T follicular helper cell (primary cell): ENCODE measurements around the gene CXorf65.

Experiments
- DNase-seq: peaks from one replicate; pipeline ENCODE4 v3.0.0-alpha.2; 2020; ENCODE audit warnings: low read depth

CXorf65 gene

DNA sequence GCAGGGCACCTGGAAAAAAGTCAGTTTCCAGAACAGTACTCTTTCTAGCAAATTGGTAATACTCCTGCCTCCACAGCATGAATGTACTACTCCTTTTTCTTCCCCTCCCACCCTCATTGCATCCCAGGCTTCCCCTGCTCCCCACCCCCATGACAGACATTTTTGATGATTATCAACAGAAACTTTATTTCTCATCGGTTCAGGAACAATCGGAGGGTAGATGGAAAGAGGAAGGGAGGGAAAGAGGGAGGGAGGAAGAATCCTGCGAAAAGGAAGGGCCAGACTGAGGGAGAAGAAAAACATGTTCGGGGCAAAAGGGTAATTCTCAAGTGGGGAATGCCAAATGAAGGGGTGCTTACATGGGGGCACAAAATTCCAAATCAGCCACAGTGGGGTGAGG lies 705 bp upstream of the CXorf65 start:
- DNase-seq = no peak

DNA sequence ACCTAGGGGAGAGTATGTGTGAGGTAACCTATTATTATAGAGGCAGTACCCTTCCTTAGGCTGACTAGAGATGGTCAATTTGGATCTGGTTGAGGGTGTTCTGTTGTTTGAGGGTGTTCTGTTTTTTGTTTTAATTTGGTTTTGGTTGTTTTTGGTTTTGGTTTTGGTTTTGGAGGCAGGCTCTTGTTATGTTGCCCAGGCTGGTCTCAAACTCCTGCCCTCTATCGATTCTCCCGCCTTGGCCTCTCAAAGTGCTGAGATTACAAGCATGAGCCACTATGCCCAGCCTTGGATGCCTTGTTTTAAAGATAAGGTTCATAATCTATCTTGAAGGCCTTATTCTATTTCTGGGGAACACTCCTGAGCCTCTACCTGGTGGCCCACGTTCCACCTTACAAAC lies 912 bp downstream of the CXorf65 start:
- DNase-seq = no peak

DNA sequence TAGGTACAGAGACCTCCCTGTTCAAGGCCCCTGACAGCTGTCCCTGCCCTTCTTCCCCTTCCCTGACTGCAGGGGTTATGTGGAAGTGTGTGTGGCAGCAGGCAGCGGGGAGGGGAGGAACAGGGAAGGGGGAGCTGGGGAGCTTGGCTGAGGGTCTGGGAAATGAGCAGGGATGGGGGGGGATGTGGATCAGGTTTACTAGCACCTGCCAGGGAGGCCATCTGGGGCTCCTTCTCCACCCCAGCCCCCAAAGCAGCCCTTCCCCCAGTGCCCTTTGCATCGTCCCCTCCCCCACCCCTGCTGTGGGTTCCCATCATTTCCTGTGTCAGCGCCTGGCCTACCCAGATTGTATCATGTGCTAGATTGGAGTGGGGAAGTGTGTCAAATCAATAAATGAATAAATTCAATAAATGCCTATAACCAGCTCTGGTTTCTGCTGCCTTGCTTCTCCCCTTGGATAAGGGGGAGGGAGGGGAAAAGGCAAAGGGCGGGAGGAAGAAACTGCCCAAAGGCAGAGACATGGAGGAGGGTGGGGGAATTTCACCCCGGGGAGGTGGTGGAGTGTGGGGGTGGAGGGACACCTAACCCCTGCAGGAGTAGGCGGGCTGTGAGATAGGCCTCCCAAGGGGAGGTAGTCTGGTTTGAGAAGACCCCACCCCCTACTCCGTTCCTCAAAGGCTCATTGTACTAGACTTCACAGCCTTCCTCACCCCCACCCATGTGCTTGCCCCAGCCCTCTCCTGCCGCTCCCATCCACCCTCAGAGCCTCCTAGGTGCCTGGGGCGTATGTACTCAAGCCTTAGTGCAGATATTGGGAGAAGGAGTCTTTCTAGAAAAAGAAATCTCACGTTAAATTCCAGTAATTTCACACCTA lies 3.2 kb downstream of the CXorf65 start:
- peak; percentile 44 for DNase-seq

DNA sequence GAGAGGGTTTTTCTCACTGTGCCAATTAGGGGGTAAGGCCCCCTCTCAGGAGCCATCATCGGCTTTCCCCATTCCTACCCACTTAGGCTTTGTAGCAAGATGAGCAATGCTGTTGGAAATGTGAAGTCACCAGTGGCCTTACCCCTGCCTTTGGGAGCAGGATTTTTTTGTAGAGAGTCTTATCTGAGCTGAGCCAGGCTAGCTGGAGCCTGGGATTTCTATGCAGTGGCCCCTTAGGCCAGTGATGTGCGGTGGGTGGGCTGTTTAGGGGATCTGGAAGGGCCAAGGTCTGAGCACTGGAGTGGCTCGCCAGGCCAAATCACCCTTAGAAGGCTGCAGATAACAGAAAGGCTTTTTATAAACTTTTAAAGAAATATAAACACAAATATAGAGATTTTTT lies 4.2 kb downstream of the CXorf65 start:
- DNase-seq = no peak

DNA sequence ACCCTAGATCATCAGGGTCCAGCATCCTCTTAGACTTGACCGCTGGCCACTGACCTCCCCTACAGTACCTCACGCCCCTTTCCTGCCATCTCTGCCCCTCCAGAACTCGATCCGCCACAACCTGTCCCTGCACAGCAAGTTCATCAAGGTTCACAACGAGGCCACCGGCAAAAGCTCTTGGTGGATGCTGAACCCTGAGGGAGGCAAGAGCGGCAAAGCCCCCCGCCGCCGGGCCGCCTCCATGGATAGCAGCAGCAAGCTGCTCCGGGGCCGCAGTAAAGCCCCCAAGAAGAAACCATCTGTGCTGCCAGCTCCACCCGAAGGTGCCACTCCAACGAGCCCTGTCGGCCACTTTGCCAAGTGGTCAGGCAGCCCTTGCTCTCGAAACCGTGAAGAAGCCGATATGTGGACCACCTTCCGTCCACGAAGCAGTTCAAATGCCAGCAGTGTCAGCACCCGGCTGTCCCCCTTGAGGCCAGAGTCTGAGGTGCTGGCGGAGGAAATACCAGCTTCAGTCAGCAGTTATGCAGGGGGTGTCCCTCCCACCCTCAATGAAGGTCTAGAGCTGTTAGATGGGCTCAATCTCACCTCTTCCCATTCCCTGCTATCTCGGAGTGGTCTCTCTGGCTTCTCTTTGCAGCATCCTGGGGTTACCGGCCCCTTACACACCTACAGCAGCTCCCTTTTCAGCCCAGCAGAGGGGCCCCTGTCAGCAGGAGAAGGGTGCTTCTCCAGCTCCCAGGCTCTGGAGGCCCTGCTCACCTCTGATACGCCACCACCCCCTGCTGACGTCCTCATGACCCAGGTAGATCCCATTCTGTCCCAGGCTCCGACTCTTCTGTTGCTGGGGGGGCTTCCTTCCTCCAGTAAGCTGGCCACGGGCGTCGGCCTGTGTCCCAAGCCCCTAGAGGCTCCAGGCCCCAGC lies 5.7 kb downstream of the CXorf65 start:
- DNase-seq = no peak

DNA sequence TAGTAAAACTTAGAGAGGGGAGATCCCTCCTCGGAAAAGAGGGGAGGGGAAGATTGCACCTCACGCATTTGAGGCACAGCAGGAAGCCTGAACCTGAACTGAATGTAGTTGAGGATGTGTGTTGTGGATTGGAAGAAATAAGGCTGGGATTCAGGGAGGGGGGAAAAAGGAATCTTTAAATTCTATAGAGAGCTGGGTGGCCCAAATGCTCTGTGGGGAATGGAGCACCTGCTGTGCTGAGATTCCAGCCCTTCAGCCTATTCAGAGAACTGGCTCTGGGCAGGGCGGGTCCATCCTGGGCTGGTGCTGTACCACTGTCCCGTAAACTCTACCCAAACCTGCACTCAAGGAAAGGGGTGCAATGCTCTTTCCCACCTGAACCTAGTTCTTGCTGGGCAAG lies 6.8 kb downstream of the CXorf65 start:
- DNase-seq = no peak

DNA sequence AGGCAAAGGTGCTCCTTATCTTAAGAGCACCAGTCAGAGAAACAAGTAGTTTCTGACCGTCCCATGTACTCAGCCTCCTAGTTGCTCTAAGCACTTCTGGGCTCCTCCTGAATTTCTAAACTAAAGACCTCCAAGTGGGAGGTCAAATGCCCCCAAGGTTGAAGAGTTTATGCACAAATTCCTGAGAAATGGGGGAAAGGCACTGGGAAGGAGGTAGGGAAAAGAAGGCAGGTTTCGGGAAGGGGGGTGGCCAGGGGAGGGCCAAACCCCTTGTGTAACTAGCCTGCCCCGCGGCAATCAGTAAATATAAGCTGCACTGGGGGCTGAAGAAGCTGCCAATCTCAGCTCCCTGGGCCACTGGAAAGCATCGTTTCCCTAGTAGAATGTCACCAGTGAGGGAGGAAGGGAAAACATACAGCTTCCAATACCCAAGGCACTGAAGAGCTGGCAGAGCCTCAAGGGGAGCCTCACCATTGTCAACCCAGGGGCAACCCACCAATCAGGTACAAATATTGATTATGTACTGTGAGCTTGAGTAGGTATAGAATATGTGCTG lies 7.5 kb downstream of the CXorf65 start:
- no peak for DNase-seq

DNA sequence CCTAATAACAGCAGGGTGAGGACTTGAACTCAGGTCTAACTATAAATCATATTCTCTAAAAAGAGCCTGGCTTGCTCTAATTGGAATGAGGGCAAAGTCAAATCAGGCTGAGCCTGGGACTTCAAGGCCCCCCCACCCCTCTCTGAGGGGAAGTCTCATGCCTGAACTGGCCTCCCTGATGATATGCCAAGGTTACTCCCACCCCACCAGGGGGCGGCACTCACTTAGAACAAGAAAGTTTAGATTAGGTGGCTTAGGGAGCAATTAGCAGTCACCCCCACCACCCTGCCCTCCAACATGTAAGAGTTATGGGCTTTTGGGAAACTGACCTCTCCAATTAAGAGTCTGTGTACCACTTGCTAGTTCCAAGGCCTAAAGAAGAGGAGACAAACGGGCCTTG lies 8.2 kb downstream of the CXorf65 start:
- DNase-seq = peak; percentile 78

DNA sequence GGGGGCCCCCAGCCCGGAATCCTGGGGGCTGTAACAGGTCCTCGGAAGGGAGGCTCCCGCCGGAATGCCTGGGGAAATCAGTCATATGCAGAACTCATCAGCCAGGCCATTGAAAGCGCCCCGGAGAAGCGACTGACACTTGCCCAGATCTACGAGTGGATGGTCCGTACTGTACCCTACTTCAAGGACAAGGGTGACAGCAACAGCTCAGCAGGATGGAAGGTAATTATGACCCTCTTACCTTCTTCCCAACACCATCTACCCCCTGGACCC lies 9.8 kb downstream of the CXorf65 start:
- DNase-seq = no peak

DNA sequence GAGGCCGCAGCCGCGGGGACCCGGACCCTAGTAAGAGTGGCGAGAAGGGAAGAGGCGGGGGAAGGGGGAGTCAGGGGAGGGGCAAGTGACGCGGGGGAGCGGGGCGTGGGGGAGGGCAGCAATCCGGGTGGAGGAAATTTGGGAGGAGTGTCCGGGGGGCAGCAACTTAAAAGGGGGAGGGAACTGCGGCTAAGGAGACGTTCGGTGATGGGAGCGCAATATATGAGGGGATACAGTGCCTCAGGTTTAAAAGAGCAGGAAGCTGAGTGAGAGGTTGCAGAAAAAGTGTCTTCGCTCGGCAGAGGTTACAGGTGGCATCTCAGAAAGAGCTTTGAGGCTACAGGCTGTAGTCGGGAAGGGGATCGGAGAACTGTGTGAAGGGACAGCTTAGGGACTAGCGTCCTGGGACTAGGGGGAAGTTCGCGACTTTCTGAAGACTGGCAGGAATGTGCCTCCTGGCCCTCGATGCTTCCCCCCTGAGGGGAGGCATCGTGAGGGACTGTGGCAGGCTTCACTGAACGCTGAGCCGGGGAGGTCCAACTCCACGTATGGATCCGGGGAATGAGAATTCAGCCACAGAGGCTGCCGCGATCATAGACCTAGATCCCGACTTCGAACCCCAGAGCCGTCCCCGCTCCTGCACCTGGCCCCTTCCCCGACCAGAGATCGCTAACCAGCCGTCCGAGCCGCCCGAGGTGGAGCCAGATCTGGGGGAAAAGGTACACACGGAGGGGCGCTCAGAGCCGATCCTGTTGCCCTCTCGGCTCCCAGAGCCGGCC lies 10.4 kb downstream of the CXorf65 start:
- no peak for DNase-seq

DNA sequence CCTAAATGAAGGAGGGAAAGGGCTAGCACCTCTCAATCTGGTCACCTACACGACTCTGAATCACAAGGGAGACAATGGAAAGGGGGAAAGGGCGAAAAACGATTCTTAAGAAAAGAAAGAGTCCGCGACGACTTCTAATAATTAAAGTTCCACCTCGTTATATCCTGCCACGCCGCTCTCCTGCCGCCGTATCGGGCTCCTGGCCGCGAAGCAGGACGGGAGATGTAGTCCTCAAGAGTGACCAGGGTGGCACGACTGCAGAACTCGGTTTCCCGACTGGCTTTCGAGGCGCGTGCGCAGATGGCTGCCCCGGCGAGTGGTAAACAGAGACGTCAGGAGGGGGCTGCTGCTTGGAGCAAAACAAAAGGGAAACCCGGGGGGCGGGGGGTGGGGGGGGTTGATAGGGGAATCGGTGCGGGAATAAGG lies 11.0 kb downstream of the CXorf65 start, which contains the start of gene FOXO4:
Gene FOXO4, plus strand, starts transcription at position 297 of the 426 bp plus-strand sequence. CDS start 678 bp downstream, outside the sequence.
- peak; percentile 87 for DNase-seq

DNA sequence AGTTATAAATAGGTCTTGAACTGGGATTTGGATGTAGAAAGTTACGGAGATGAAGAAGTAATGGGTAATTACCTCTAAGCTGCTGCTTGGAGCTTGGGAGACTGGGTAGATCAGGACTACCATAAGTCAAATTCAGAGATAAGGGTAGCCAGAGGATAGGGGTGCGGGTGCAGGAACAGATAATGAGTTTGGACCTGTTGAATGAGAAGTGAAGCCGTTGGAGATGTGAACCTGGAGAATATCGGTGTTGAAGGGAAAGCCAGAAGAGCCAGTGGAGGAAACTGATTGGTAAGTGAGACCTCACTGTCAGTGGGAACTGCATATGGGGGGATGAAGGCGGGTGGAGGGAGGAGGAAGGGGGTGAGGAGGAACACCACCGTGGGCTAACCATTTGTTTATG lies 11.5 kb downstream of the CXorf65 start:
- no peak for DNase-seq

DNA sequence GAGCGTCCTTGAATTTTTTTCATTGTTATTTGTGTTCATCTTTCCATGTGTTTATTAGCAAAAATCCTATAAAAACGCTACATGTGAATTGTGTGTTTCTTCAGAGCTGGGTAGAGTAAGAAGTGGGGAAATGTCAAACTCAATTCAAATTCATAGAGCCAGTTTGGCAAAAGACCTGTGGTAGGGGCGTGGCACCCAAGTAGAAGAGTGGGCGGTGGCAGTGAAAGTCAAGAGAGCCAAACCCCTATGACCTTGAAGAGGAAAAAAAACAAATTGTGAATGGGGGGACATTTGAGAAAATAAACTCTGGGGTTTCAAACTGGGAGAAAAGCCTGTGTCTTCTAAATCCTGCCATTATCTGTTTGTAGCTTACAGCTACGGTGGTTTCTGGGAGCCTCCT lies 15.3 kb downstream of the CXorf65 start:
- DNase-seq = no peak

DNA sequence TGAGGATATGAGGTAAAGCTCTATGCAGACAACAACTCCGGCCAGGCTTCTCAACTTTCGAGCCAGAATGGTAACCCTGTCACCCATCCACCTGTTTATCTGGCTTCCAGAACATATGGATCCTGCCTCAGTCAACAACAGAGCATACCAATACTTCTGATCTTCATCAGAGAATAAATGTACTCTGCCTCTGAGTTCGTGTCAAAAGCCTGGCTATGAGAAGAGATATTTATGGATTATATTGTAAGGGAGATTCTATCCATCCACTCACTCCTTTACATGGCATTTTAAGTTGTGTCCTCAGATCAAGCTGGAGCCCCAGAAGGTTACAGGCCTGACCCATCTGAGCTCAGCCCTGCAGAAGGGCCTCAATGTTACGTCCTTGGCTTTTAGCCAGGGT lies 20.6 kb downstream of the CXorf65 start:
- no peak for DNase-seq

DNA sequence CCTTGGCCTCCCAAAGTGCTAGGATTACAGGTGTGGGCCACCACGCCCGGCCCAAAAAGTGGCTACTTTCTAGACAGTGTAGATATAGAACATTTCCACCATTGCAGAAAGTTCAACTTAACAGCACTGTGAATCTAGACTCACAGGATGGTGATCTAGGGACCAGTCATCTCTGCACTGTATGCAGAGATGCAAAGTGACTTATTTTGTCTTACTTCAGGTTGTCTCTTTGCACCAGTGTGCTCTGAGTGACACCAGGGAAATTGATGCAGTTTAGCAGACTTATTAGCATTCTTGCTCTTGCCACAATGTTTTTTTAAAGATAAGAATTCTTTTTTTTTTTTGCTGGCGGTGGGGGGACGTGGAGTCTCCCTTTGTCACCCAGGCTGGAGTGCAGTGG lies 23.7 kb downstream of the CXorf65 start:
- DNase-seq = no peak

DNA sequence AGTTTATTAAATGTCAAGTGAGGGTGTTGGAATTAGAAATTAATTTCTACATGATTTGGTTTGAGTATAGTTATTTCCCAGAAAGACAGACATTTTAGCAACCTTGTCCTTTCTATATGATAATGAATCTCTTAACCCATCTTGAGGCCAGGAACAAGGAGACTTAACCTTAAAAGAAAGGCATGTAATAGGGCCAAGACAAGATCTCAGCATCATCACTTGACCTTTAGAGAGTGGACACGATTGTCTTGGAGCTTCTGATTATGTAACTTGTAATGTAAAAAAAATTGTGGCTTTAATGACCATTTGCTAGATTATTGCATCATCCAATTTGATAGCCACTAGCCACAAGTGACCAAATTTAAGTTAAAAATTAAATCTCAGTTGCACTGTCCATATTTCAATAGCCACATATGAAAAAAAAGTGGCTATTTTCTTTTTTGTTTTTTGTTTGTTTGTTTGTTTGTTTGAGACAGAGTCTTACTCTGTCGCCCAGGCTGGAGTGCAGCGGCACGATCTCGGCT lies 24.4 kb downstream of the CXorf65 start:
- no peak for DNase-seq

DNA sequence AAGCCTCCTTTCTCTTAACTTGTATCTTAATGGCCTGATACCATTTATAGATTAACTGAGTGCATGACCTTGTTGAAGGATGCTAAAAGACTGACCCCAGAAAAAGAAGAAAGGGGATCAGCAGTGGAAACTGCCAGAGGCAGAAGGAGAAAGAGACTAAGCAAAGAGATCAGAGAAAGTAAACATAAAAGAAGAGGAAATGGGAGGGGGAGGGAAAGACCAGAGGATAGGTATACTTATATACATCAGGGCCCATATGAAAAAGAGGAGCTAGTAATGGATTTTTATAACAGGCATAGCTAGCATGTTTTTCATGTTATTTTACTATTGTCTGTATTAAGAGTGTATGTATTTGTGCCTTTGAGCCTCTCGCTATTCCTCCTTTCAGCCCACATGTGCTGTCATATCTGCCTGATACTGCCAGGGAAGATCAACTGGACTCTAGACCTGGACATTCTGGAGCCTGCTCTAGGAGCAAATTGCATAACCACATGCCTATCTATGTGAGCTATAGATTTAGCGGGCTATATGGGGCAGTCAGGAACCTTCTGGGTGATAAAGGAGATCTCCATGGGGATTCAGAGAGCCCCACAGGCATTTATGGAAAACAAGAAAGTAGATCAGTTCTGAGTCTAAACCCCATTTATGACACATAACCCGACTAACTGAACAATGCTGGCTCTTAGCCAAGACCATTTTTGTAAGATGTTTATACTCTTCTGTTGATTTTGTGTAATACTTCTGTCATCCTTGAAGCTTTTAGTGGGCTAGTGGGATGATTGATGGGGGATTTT lies 25.0 kb downstream of the CXorf65 start:
- no peak for DNase-seq

DNA sequence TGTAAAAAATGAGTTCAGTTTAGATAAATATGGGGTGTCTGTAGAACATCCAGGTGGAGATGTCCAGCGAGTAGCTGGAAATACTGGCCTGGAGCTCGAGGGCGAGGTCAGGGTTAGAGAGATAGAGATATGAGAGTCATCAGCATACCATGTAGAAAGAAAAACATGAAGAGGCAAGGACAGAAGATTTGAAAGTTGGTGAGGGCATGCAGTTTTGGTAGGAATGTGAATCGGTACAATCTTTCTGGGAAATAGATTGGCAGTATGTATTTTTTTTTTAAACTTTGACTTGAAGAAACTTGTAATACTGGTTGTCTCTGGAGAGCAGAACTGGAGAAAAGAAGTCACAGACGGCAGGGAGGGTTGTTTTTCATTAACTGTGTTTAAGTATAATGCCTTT lies 36.0 kb downstream of the CXorf65 start:
- no peak for DNase-seq

DNA sequence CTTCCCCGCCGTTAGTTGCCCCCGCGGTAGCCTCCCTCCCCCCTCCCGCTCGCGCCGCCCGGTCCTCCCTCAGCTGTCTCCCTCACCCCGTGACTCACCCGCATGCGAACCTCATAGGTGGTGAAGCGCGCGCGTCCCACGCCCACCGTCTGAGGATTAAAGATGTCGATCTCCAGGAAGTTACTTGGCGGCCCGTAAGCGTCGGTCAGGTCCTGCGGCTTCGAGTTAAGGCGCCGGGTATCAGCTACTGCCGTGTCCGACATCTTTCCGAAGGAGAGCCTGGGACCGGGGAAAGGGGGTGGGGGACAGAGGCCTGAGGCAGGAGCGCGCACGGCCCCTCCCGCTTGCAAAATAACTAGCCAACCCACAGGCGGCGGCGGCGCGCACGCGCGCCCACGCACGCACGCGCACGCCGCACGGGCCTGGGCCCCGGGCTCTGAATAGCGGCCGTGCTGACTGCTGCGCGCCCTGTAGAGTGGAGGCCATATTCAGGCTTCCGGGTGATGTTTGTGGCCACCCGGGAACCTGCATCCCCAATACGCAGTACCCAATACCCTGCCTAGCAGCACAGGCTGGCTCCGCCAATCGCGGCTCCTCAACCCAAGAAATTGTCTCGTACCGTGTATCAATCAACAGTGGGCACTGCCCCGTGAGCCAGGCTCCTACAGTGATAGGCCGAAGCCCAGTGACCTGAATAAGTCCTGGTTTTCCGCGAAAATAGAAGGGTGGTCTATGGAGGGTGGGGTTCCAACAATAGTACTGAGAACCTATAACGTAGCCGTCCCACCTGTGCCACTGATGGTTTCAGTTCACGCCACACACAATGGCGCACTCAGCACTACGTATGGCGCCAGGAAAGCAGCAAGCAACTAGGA lies 38.3 kb downstream of the CXorf65 start, which contains the start of gene SNX12:
Gene SNX12, minus strand, starts transcription at position 291 of the 875 bp plus-strand sequence. Its CDS starts 28 bp downstream, at position 263.
- DNase-seq = peak; percentile 76

DNA sequence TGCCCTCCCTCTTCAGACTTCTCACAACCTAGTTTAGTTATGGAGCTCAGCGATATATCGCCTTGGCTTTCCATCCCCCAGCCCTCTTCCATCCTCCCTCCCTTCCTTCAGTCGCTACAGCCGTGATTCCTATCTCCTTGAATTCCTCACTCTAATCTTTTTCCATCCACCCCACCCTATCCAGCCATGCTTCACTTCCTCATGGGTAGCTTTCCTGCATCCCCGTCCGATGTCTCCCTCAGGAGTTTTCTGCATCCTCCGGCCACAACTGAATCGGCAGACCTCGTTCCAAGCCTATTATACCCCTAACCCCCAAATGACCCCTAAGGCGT lies 38.9 kb downstream of the CXorf65 start:
- no peak for DNase-seq
